H1 (cell line): Measurements from ENCODE around the gene YIPF6. TPM values are rescaled to one million over a fixed set of nuclear protein-coding genes. Genes with fewer than 3 reads are reported as not detected.

Source experiments
- RBBP5 ChIP-seq: IDR thresholded peaks from 2 replicates; pipeline ENCODE4 v1.7.1; 2012; ENCODE audit warnings: low read depth, mild to moderate bottlenecking, inconsistent platforms, low read length, moderate library complexity, borderline replicate concordance
- RNF2 ChIP-seq: fragments of 200-900, 300-1000 bp; sonication (generic); IDR thresholded peaks from 2 replicates; pipeline ENCODE4 v1.7.1; 2016; ENCODE audit warnings: borderline replicate concordance, low read depth, mild to moderate bottlenecking, antibody characterized with exemption, low read length; ENCODE audit not compliant: poor library complexity, severe bottlenecking; ENCODE audit errors: missing control alignments
- polyA plus RNA-seq, 7 experiments: library from polyadenylated mRNA; depleted of rRNA in 3 of 7; stranded (reverse) in 5 of 7; unstranded in 2 of 7; fragments of >200 nt in 5 of 7; fragments of 200-250 nt in 2 of 7; gene quantifications; 1 replicate in 5 of 7; 2 replicates in 1 of 7; 4 replicates in 1 of 7; pipeline versions ENCODE4 v1.2.1 to v1.2.3, GENCODE V29; 2011 to 2013; ENCODE audit warnings: missing spikeins in 2 of 7, mixed read lengths in 2 of 7
- total RNA-seq: library from RNA; stranded (reverse); fragmentation: NEBNext Ultra II Directional; extraction: Animal tissue kit (Norgen Biotek cat#: 25700); gene quantifications from 2 replicates; pipeline ENCODE4 v1.2.1, GENCODE V29; 2021

YIPF6 gene
- total and polyA plus RNA-seq, 2 of the 8 experiments (the other 6 are each of a cell fraction or from before 2014, with no cell fraction given) = 16.9 to 34.1 TPM

GRCh38 chrX:68533656-68534055 lies 34.8 kb downstream of the YIPF6 start (continued):
- no peak for TF ChIP-seq RBBP5
- no peak for TF ChIP-seq RNF2
